HG03558 (cell line): ENCODE results near the gene HBG1.
"Not testable (repeated sequence)": the region's sequence is repeated elsewhere in the genome, so short reads cannot be mapped to it uniquely, and the experiment has no call there.

ENCODE experiments used
- ATAC-seq: cut with Tn5 transposase; IDR thresholded peaks from one replicate; pipeline ENCODE4 v1.9.1; 2021; ENCODE audit warnings: moderate number of reproducible peaks; ENCODE audit not compliant: unreplicated experiment; ENCODE audit errors: extremely low read depth

HBG1 gene

GRCh38 chr11:5250543-5251204 lies 1.0 kb upstream of the HBG1 start:
- no peak for ATAC-seq

- not testable (repeated sequence) for ATAC-seq
Observed at GRCh38 chr11:5248498-5248897, 1.2 kb downstream of the HBG1 start.

GRCh38 chr11:5247472-5248192 lies 2.0 kb downstream of the HBG1 start:
- ATAC-seq = no peak

- no peak for ATAC-seq
Observed at GRCh38 chr11:5246772-5247471, 2.7 kb downstream of the HBG1 start.

- no peak for ATAC-seq
Observed at GRCh38 chr11:5245155-5245554, 4.5 kb downstream of the HBG1 start.

- ATAC-seq = no peak
Observed at GRCh38 chr11:5243816-5244180, 5.9 kb downstream of the HBG1 start.

- no peak for ATAC-seq
Observed at GRCh38 chr11:5242933-5243815, 6.5 kb downstream of the HBG1 start.

GRCh38 chr11:5242208-5242607 lies 7.4 kb downstream of the HBG1 start:
- no peak for ATAC-seq

GRCh38 chr11:5241458-5241857 lies 8.2 kb downstream of the HBG1 start:
- ATAC-seq = no peak

GRCh38 chr11:5240458-5240857 lies 9.2 kb downstream of the HBG1 start:
- no peak for ATAC-seq

GRCh38 chr11:5240056-5240455 lies 9.6 kb downstream of the HBG1 start:
- no peak for ATAC-seq

GRCh38 chr11:5239046-5239445 lies 10.6 kb downstream of the HBG1 start:
- ATAC-seq = no peak

GRCh38 chr11:5238486-5238885 lies 11.2 kb downstream of the HBG1 start:
- no peak for ATAC-seq

- ATAC-seq = no peak
Observed at GRCh38 chr11:5237420-5237819, 12.2 kb downstream of the HBG1 start.

- no peak for ATAC-seq
Observed at GRCh38 chr11:5235364-5236095, 14.1 kb downstream of the HBG1 start.

GRCh38 chr11:5234381-5234834 lies 15.2 kb downstream of the HBG1 start, which contains the start of gene HBD:
Gene HBD (minus strand): TSS chr11:5234483. CDS start chr11:5234433, 50 bp downstream.
- peak; percentile 68 for ATAC-seq

- ATAC-seq = no peak
Observed at GRCh38 chr11:5233307-5233706, 16.4 kb downstream of the HBG1 start.

GRCh38 chr11:5232821-5233220 lies 16.8 kb downstream of the HBG1 start:
- ATAC-seq = no peak

GRCh38 chr11:5232176-5232575 lies 17.5 kb downstream of the HBG1 start:
- ATAC-seq = no peak

- ATAC-seq = no peak
Observed at GRCh38 chr11:5231111-5231510, 18.5 kb downstream of the HBG1 start.
